Upper lobe of left lung (tissue), 4 donors: ENCODE data around the gene VWA5B2.

Experiments used
- CTCF ChIP-seq, 6 experiments: fragments of 450-650 bp in 4 of 6; fragments of 200-600 bp in 2 of 6; sonication (generic) in 2 of 6; IDR thresholded peaks; one replicate each; pipeline ENCODE4 v1.5.1; 2016 to 2019; ENCODE audit warnings: antibody characterized with exemption in 6 of 6
- POLR2A ChIP-seq, 4 donors: fragments of 450-650 bp; IDR thresholded peaks; one replicate each; pipeline ENCODE4 v1.5.1; 2016 to 2017; ENCODE audit warnings: antibody characterized with exemption in 4 of 4, mild to moderate bottlenecking in 2 of 4
- POLR2AphosphoS5 ChIP-seq, 2 donors: sonication (generic); formaldehyde crosslinking; IDR thresholded peaks; one replicate each; pipeline ENCODE4 v1.5.1; 2017; ENCODE audit warnings: antibody characterized with exemption in 2 of 2

- TF ChIP-seq POLR2A (IDR thresholded peaks at IDR 0.05) (no peak), CTCF (IDR thresholded peaks at IDR 0.05) (no peak), POLR2AphosphoS5 (IDR thresholded peaks at IDR 0.05) (no peak)
Measured at GRCh38 chr3:184211718-184212117, 17.7 kb upstream of the VWA5B2 start.
